Measurements from ENCODE around the gene ORC5.

ORC5 gene

DNA sequence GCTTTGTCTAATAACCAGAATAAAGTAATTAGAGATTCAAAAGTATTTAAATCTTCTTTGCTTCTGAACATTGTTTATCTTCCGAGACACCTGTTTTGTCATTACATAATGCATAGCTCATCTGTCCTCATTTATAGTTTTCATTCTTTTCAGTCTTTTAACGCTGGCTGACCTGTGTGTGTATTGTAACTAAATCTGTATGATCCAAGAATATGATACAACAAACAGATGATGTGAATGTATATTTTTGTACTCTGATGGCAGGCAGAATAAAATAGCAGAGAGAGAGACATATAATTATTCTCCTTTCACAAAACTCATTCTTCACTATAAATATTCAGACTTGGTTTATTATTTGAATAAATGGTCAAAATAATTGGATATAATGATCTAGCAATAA lies 80.6 kb downstream of the ORC5 start:
- no peak for DNase-seq (ENCODE audit: low read depth in 2 of 2, low spot score in 1 of 2)

DNA sequence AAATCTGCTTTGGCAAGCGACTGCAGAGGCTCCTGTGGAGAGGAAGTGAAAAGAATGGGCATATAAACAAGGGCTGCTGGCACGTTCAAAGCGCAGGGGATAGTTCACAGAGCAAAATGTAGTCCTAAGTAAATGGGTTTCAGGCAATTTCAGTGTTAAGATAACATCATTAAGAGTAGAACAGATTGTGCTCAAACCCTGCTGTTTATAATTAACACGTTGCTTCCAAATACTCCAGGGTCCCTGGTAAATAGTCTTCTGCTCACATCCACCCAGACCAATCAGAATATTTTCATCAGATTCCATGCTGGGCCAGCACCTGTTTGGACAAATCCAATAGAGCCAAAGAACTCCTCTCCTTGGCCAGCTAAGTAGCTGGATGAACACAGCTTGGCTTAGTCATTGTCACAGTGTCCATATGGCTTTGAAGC lies 81.4 kb downstream of the ORC5 start:
- DNase-seq (ENCODE audit: low read depth in 2 of 2, low spot score in 1 of 2): no peak

DNA sequence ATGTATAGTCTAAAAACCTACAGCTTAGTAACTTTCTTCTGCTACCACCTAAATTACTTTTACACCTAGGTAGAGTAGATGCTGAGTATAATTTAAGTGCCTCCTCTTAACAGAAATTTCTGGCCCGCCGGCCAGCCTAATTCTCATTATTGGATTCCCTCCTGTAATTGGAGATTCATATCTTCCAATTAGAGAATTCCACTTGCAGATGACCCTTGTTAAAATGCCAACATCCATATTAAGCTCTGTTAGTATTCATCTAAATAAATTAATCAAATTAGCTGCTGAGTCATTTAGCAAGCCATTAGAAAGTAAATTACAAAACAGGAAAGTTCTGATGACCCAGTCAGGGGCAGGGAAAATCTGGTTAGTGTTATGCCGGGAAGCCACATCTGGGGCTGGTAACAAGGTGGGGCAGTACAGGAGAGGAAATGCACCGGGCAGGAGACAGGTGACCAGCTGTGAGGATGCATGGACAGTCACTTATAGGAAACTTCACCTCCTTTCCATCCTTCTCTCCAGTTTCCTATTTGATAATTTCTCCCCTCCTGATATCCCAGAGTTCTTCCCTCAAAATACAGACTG lies 82.8 kb downstream of the ORC5 start:
- DNase-seq (ENCODE audit: low read depth in 2 of 2, low spot score in 1 of 2): no peak

DNA sequence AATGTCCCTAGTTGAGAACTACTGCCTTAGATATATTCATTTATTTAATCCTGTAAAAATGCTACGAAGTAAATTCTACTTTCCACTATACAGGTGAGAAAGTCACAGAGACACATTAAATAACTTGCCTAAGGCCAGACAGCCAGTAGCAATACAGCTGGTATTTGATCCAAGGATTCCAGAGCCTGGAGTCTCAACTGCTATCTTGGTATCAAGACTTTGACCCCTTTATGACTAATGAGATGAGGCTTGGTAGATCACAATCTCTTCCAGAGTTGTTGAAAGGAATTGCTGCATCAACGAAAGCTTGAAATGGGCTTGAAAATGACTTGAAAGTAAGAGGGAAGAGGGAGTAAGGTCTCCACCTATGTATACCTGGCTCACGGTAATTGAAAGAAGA lies 83.3 kb downstream of the ORC5 start:
- no peak for DNase-seq (ENCODE audit: low read depth in 2 of 2, low spot score in 1 of 2)

DNA sequence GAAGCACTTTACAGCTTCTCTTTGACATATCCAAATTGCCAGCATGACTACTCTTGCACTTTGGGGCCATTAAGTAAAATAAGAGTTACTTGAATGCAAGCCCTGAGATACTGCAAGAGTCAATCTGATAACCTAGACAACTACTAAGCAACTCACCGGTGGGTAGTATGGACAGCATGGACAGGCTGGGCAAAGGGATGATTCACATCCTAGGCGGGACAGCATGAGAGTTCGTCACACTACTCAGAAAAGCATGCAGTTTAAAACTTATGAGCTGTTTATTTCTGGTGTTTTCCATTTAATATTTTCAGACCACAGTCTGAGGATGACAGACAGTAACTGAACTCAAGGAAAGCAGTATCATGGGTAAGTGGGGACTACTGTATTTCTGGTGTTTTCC lies 84.0 kb downstream of the ORC5 start:
- no peak for DNase-seq (ENCODE audit: low read depth in 2 of 2, low spot score in 1 of 2)

DNA sequence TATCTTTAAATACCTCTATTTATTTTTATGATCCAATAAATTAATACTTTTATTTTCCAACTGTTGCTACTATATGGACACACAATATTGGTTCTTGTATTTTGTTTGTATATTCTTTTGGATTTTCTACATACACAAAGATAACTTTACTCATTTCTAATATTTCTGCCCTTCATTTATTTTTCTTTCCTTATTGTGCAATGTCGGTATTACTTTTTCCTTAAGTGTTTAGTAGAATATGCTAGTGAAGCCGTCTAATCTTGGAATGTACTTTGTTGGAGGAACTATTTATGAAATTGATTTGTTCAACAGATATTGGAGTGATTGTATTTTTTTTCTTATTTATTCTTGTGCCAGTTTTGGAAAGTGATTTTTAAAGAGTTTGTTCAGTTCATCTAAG lies 94.0 kb downstream of the ORC5 start:
- no peak for DNase-seq (ENCODE audit: low read depth in 2 of 2, low spot score in 1 of 2)

DNA sequence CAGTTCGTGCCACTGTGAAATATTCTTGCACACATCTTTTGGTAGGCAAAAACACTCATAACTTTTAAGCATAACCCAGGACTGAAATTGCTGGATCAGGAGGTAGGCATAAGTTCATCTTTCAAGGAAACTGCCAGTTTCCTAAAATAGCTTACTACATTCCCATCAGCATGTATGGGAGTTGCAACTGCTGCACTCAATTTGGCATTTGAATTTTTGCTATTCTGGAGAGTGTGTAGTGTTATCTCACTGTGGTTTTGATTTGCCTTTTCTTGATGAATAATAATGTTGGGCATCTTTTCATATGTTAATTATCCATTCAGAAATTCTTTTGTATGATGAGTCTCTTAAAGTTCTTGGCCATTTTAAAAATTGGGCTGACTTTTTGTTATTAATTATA lies 95.2 kb downstream of the ORC5 start:
- no peak for DNase-seq (ENCODE audit: low read depth in 2 of 2, low spot score in 1 of 2)

DNA sequence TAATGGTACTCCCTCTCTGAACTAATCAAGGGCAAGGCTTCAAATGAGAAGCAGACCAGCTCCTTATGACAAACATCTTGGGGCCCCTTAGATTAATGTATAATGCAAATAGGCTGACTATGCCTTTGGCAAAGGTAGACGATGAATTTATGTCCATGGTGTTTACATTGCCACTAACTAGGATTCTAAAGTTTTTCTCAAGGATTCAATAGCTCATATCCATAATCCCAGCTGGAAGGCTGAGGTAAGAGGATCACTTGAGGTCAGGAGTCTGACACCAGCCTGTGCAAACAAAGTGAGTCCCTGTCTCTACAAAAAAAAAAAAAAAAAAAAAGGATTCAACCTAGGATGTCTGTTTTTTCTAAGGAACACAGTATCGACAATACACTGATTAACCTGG lies 96.5 kb downstream of the ORC5 start:
- no peak for DNase-seq (ENCODE audit: low read depth in 2 of 2, low spot score in 1 of 2)

DNA sequence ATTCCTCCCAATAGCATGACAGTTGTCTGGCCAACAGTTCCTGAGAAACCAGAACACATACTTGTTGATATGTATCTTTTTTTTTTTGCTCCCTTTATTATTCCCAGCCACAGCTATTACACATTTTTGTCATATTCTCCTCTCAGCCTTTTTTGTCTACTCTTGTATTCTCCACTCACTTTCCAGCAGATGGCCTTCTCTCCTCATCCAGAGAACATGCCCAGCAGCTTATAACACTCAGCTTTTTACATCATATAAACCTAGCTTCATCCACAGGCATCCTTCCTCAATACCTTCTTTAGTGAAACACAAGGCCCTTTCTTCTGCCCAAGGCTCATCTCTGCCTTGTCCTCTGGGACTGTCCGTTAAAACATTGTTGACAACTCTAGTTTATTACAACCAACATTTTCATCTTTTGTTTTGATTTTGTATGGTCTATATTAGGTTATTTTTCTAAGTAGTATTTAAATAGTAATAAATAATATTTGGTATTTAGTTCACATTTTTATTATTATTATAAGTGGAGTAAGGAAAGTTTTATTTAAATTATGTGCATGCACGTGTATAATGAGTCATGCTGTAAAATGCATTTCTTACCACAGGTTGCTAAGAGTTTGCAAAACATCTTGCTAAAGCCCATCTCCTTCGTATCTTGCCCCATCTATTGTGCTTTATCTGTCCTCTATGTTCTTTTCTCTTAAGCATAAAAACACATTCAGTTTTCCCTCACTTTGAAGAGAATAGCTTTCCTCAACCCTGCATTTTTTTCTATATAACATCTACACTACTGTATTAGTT lies 101.5 kb downstream of the ORC5 start:
- no peak for DNase-seq (ENCODE audit: low read depth in 2 of 2, low spot score in 1 of 2)

DNA sequence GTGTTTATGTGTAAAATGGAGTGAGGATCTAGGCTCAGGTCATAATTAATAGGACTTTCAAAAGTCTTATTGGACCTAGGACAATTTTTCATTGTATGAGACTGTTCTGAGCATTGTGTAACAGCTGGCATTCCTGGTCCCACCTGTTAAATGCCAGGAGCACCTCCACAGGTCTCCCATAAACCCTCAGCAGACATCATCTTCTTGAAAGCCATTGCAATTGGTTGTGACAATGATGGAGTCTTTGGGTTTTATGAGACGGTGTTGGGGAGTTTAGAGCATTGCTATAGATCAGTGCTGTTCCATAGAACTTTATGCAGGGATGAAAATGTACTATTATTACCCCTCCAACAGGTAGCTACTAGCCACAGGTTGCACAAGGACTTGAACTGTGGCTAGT lies 108.9 kb downstream of the ORC5 start:
- no peak for DNase-seq (ENCODE audit: low read depth in 2 of 2, low spot score in 1 of 2)

DNA sequence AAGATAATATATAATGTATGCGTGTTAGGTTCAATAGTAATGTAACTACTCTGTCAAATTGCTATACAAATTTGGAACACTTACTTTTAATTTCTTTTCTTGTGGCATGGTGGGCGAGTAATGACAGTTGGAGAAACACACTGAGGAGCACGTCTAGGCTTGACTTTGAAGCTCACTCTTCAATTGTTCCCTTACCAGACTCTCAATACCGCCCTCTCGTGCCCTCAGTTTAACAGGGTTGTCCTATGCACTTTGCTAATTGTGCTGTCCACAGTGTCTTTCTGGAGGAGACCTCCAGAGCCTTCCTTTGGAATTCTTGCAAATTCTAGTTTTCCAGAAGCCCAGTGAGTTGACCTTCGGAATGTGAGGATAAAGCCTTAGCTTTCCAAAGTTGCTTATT lies 111.1 kb downstream of the ORC5 start:
- no peak for DNase-seq (ENCODE audit: low read depth in 2 of 2, low spot score in 1 of 2)

DNA sequence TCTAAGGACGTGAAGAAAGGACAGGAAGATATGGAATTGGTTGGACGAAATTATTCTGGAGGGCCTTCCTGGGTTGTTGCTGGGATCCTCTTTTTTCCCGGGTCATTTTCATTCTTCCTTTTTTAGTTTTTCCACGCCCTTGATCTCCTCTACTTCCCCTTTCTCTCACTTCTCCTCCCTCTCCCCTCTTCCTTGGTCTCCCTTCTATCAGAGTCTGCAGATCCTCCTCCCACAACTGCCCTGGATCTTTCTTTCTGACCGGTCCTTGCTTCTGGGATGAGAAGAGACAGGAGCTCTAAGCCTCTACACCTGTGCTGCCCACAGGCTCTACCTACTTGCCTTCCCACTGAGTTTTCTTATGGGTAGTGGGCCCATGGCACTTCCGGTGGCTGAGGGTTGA lies 114.7 kb downstream of the ORC5 start:
- no peak for DNase-seq (ENCODE audit: low read depth in 2 of 2, low spot score in 1 of 2)

DNA sequence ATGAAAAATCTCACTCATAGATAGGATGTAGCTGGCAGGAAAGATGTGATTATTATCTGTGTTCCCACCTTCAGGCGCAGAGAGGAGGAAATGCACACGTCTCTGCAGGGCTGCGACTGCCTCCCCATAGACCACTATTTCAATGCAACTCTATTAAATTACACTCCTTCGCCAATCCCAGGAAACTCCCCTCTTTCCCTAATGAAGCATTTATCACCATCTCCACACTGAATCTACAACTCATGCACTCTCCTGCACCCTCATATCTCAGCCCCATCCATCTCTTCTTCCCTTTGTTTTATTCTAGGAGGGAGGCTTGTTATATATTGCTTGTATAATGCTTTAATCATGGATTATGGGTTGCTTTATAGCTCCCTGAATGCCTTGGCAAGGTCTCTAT lies 116.6 kb downstream of the ORC5 start:
- DNase-seq (ENCODE audit: low read depth in 2 of 2, low spot score in 1 of 2): no peak

DNA sequence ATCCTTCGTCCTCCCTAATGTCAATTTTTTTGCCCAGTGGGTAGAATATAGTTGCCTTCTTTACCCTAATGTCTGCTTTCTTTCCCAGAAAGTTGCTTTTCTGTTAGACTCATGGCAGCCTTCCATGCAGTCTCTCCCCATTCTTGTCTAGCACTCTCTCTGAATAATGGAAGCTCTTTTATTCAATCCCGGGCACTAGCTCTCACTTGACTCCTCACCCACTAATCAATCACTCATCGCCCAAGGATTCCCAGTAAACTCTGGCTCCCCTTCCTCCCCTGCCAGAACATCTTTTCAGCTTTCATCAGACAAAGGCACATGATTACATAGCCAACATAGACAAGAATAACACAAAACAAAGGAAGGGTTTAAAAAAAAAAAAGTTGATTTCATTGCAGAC lies 118.2 kb downstream of the ORC5 start:
- no peak for DNase-seq (ENCODE audit: low read depth in 2 of 2, low spot score in 1 of 2)

DNA sequence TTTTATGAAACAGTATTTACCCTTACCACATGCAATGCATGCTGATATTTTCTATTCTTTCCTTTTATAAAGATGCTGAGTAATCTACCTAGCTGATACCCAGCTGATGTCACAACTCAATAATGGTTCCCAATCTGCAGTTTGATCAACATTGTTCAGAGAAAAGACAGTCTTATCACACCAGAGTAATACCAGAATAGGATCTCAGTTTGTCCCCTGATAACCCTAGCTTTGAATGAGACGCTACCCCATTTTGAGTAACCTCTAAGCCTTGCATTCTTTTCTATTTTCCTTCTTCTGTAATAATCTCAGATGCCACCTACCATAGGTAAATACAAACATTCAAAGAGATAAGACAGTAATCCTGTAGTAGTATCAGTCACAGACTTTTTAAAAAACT lies 118.8 kb downstream of the ORC5 start:
- DNase-seq (ENCODE audit: low read depth in 2 of 2, low spot score in 1 of 2): no peak

All from stimulated activated CD8-positive, alpha-beta memory T cell treated with anti-CD3 and anti-CD28 coated beads, Interleukin-4, amount 100 ng/mL, for 1 hour (primary cell).